Measurements from ENCODE around the gene MTOR.

GRCh38 chr1:11227106-11228077, 35.0 kb downstream of the MTOR start:
- TF ChIP-seq EZH2 (IDR thresholded peaks at IDR 0.05; ENCODE audit: insufficient read depth, low read length) = no peak
- TF ChIP-seq, protein P1, sequence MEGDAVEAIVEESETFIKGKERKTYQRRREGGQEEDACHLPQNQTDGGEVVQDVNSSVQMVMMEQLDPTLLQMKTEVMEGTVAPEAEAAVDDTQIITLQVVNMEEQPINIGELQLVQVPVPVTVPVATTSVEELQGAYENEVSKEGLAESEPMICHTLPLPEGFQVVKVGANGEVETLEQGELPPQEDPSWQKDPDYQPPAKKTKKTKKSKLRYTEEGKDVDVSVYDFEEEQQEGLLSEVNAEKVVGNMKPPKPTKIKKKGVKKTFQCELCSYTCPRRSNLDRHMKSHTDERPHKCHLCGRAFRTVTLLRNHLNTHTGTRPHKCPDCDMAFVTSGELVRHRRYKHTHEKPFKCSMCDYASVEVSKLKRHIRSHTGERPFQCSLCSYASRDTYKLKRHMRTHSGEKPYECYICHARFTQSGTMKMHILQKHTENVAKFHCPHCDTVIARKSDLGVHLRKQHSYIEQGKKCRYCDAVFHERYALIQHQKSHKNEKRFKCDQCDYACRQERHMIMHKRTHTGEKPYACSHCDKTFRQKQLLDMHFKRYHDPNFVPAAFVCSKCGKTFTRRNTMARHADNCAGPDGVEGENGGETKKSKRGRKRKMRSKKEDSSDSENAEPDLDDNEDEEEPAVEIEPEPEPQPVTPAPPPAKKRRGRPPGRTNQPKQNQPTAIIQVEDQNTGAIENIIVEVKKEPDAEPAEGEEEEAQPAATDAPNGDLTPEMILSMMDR (IDR thresholded peaks at IDR 0.05; ENCODE audit: insufficient read depth, low read depth, low read length) = no peak
